H9 (cell line): ENCODE results near the gene GLDC. TPM values are rescaled to one million over a fixed set of nuclear protein-coding genes. Genes with fewer than 3 reads are reported as not detected.
A peak's percentile ranks its signal among the peaks of the same experiment; 100 is the strongest.

ENCODE experiments used
- DNase-seq: peaks from one replicate; pipeline ENCODE4 v3.0.0-alpha.2; 2017
- H2AFZ ChIP-seq: one replicate; pipeline ENCODE4 v1.6.1; 2013; ENCODE audit warnings: mild to moderate bottlenecking, low read length, control low read depth, moderate library complexity
- H2AK5ac ChIP-seq: 2 replicates; pipeline ENCODE4 v1.6.1; 2013; ENCODE audit warnings: low read length, control low read depth, mixed read lengths; ENCODE audit not compliant: insufficient read length
- H2BK120ac ChIP-seq: one replicate; pipeline ENCODE4 v1.6.1; 2013; ENCODE audit warnings: low read depth, mild to moderate bottlenecking, low read length, control low read depth, inconsistent platforms; ENCODE audit not compliant: poor library complexity, severe bottlenecking
- H2BK12ac ChIP-seq: 2 replicates; pipeline ENCODE4 v1.6.1; 2013; ENCODE audit warnings: low read length, control low read depth, mixed read lengths, low read depth; ENCODE audit not compliant: insufficient read length
- H2BK15ac ChIP-seq: 2 replicates; pipeline ENCODE4 v1.6.1; 2013; ENCODE audit warnings: low read depth, low read length, control low read depth
- H2BK20ac ChIP-seq: one replicate; pipeline ENCODE4 v1.6.1; 2013; ENCODE audit warnings: low read depth, mild to moderate bottlenecking, low read length, control low read depth, inconsistent platforms; ENCODE audit not compliant: poor library complexity, severe bottlenecking
- H2BK5ac ChIP-seq: 2 replicates; pipeline ENCODE4 v1.6.1; 2013; ENCODE audit warnings: low read length, control low read depth, mixed read lengths; ENCODE audit not compliant: insufficient read length
- H3K14ac ChIP-seq: 2 replicates; pipeline ENCODE4 v1.6.1; 2013; ENCODE audit warnings: low read length, control low read depth; ENCODE audit not compliant: insufficient read depth
- H3K18ac ChIP-seq: 2 replicates; pipeline ENCODE4 v1.6.1; 2013; ENCODE audit warnings: low read depth, mild to moderate bottlenecking, mixed read lengths, low read length, control low read depth; ENCODE audit not compliant: insufficient read length
- H3K23ac ChIP-seq: 2 replicates; pipeline ENCODE4 v1.6.1; 2013; ENCODE audit warnings: low read length, control low read depth, mixed read lengths, low read depth; ENCODE audit not compliant: insufficient read length
- H3K23me2 ChIP-seq: 2 replicates; pipeline ENCODE4 v1.6.1; 2013; ENCODE audit warnings: low read depth, mild to moderate bottlenecking, mixed read lengths, low read length, control low read depth; ENCODE audit not compliant: insufficient read length, poor library complexity, severe bottlenecking
- H3K27ac ChIP-seq: 2 replicates; pipeline ENCODE4 v1.5.1; 2013; ENCODE audit warnings: low read length, control low read depth, mixed read lengths, low read depth; ENCODE audit not compliant: insufficient read length
- H3K27me3 ChIP-seq: 2 replicates; pipeline ENCODE4 v1.6.1; 2013; ENCODE audit warnings: low read length, control low read depth, inconsistent platforms; ENCODE audit not compliant: insufficient read depth
- H3K4ac ChIP-seq: 2 replicates; pipeline ENCODE4 v1.6.1; 2013; ENCODE audit warnings: low read depth, mild to moderate bottlenecking, control low read depth, inconsistent platforms, low read length, moderate library complexity
- H3K4me1 ChIP-seq: 2 replicates; pipeline ENCODE4 v1.6.1; 2013; ENCODE audit warnings: low read length, control low read depth, inconsistent platforms; ENCODE audit not compliant: insufficient read depth
- H3K4me2 ChIP-seq: 2 replicates; pipeline ENCODE4 v1.6.1; 2013; ENCODE audit warnings: low read length, control low read depth, mixed read lengths; ENCODE audit not compliant: insufficient read length, insufficient read depth
- H3K56ac ChIP-seq: 2 replicates; pipeline ENCODE4 v1.6.1; 2013; ENCODE audit warnings: low read depth, mild to moderate bottlenecking, mixed read lengths, low read length, control low read depth; ENCODE audit not compliant: insufficient read length
- H3K79me1 ChIP-seq: 2 replicates; pipeline ENCODE4 v1.6.1; 2013; ENCODE audit warnings: low read depth, mild to moderate bottlenecking, moderate library complexity, low read length, control low read depth, inconsistent platforms; ENCODE audit not compliant: insufficient read depth, poor library complexity, severe bottlenecking
- H3K79me2 ChIP-seq: 2 replicates; pipeline ENCODE4 v1.6.1; 2013; ENCODE audit warnings: low read length, control low read depth, inconsistent platforms; ENCODE audit not compliant: insufficient read depth
- H3K9ac ChIP-seq: 2 replicates; pipeline ENCODE4 v1.6.1; 2013; ENCODE audit warnings: low read length, control low read depth, mixed read lengths; ENCODE audit not compliant: insufficient read length; ENCODE audit errors: extremely low read depth
- H3K9me3 ChIP-seq: one replicate; pipeline ENCODE4 v1.6.1; 2013; ENCODE audit warnings: low read depth, low read length, inconsistent platforms; ENCODE audit not compliant: control insufficient read depth
- H3T11ph ChIP-seq: one replicate; pipeline ENCODE4 v1.6.1; 2013; ENCODE audit warnings: mild to moderate bottlenecking, low read length, control low read depth, inconsistent platforms
- H4K20me1 ChIP-seq: one replicate; pipeline ENCODE4 v1.6.1; 2013; ENCODE audit not compliant: control insufficient read depth, insufficient read length, insufficient read depth
- H4K5ac ChIP-seq: 2 replicates; pipeline ENCODE4 v1.6.1; 2013; ENCODE audit warnings: low read depth, mild to moderate bottlenecking, mixed read lengths, low read length, control low read depth; ENCODE audit not compliant: insufficient read length
- H4K8ac ChIP-seq: replicated peaks from 2 replicates; pipeline ENCODE4 v1.6.1; 2013; ENCODE audit warnings: low read length, control low read depth, mixed read lengths, low read depth; ENCODE audit not compliant: insufficient read length
- H4K91ac ChIP-seq: 2 replicates; pipeline ENCODE4 v1.6.1; 2013; ENCODE audit warnings: low read depth, mild to moderate bottlenecking, moderate library complexity, mixed read lengths, low read length, control low read depth; ENCODE audit not compliant: insufficient read length
- H3K27ac Mint-ChIP-seq, 3 experiments: 2 replicates in 2 of 3; 3 replicates in 1 of 3; pipeline ENCODE4 v1.8.0; 2020 to 2021; ENCODE audit warnings: mixed read lengths in 3 of 3, mild to moderate bottlenecking in 1 of 3, moderate library complexity in 1 of 3
- H3K27me3 Mint-ChIP-seq: 2 replicates; pipeline ENCODE4 v1.8.0; 2021; ENCODE audit warnings: low read depth, mild to moderate bottlenecking, moderate library complexity, mixed read lengths
- H3K36me3 Mint-ChIP-seq, 3 experiments: 2 replicates in 2 of 3; 3 replicates in 1 of 3; pipeline ENCODE4 v1.8.0; 2020 to 2021; ENCODE audit warnings: low read depth in 3 of 3, mixed read lengths in 3 of 3; ENCODE audit not compliant: insufficient read depth in 1 of 3
- H3K4me1 Mint-ChIP-seq, 2 experiments: 2 replicates each; pipeline ENCODE4 v1.8.0; 2020; ENCODE audit warnings: mixed read lengths in 2 of 2
- H3K4me3 Mint-ChIP-seq, 2 experiments: 2 replicates in 1 of 2; 3 replicates in 1 of 2; pipeline ENCODE4 v1.8.0; 2020 to 2021; ENCODE audit warnings: mild to moderate bottlenecking in 2 of 2, mixed read lengths in 2 of 2, moderate library complexity in 1 of 2
- H3K9me3 Mint-ChIP-seq, 2 experiments: 2 replicates in 1 of 2; 3 replicates in 1 of 2; pipeline ENCODE4 v1.8.0; 2020; ENCODE audit warnings: mild to moderate bottlenecking in 2 of 2, mixed read lengths in 2 of 2, moderate library complexity in 1 of 2
- CTCF ChIP-seq: fragments of 200-600 bp; sonication (generic); conservative IDR thresholded peaks from 3 replicates; pipeline ENCODE4 v1.8.0; 2021; ENCODE audit warnings: antibody characterized with exemption, mild to moderate bottlenecking
- WGBS: extraction: QIAGEN DNeasy Blood & Tissue Kit; methylation state at CpG from one replicate; pipeline ENCODE4 v1.1.7; 2013; ENCODE audit warnings: missing lambda C conversion rate, low lambda C conversion rate, mixed read lengths; ENCODE audit not compliant: insufficient read length; ENCODE audit errors: extremely low coverage; 5-methylcytosine and 5-hydroxymethylcytosine counted together
- total RNA-seq: library from RNA; stranded (reverse); gene quantifications from 2 replicates; pipeline ENCODE4 v1.2.1, GENCODE V29; 2021

The GLDC gene
- total RNA-seq, 1 experiment from 2014 or later: 74.4 TPM

DNA sequence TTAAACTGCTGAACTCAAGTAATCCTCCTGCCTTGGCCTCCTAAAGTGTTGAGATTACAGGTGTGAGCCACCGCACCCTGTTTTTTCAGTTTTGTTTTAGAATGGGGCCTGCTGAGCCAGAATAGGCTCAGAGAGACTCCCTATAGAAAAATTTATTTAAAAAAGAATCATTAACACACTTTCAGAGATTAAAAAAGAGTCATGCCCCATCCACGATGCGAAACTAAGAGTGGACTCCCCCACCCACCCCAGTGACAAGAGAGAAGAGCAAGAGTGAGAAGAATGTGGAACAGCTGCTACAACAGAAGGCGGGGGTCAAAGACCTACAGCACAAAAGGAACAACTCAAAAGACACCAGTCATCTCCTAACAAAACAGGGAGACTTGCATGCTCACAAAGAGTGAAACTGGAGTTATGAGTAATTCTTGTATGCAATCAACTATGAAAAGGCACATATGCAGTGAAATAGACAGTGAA lies 47.2 kb downstream of the GLDC start:
- Histone ChIP-seq H2BK5ac (no peak overlapping the region), H3K9me3 (no peaks in the 10 kb centered on the region), H4K91ac (no peak overlapping the region), H2BK15ac (no peak overlapping the region), H4K8ac (no peak overlapping the region), H2AFZ (no peak overlapping the region), H4K20me1 (no peaks in the 10 kb centered on the region), H3K9ac (no peak overlapping the region), H3K14ac (no peak overlapping the region), H2AK5ac (no peak overlapping the region), H3K4me1 (no peaks in the 10 kb centered on the region), H3K27ac (no peak overlapping the region), H3K4me2 (no peak overlapping the region), H3T11ph (no peak overlapping the region), H3K23ac (no peak overlapping the region), H4K5ac (no peak overlapping the region), H3K27me3 (no peaks in the 10 kb centered on the region), H2BK120ac (no peak overlapping the region), H3K23me2 (no peaks in the 10 kb centered on the region), H2BK12ac (no peak overlapping the region), H3K79me1 (no peaks in the 10 kb centered on the region), H3K18ac (no peak overlapping the region), H3K4ac (no peak overlapping the region), H3K79me2 (no peaks in the 10 kb centered on the region), H2BK20ac (no peak overlapping the region), H3K56ac (no peak overlapping the region)
- no peak for DNase-seq
- no peak overlapping the region for H3K4me3 Mint-ChIP-seq
- no CpG with 5 or more reads among the region's 4 CpGs for WGBS
- no peaks in the 10 kb centered on the region for H3K27me3 Mint-ChIP-seq
- peaks cover 40 to 67% (median 66%) of the 10 kb centered on the region in 3 experiments; a peak in 6 of 7 replicates for H3K36me3 Mint-ChIP-seq
- no peaks in the 10 kb centered on the region for H3K4me1 Mint-ChIP-seq
- peak overlapping the region in 1 of 3 experiments; percentile 37; a peak in 3 of 7 replicates for H3K27ac Mint-ChIP-seq
- H3K9me3 Mint-ChIP-seq: no peaks in the 10 kb centered on the region
- no peak for TF ChIP-seq CTCF
